ENCODE measurements around the gene HOXD11. TPM values are rescaled to one million over a fixed set of nuclear protein-coding genes. Genes with fewer than 3 reads are reported as not detected.

The HOXD11 gene
- total RNA-seq, 1 donor from 2014 or later: not detected

GRCh38 chr2:176111846-176112374 is 4.8 kb downstream of the HOXD11 start:
- no peak overlapping the region for H3K4me3 Mint-ChIP-seq (ENCODE audit: unreplicated experiment)
- peaks cover 19% of the 10 kb centered on the region for H3K4me1 Mint-ChIP-seq (ENCODE audit: unreplicated experiment)
- no peak for TF ChIP-seq CTCF (IDR thresholded peaks at IDR 0.05; ENCODE audit: unreplicated experiment)
- DNase-seq (ENCODE audit: low spot score): no peak
- H3K36me3 Mint-ChIP-seq (ENCODE audit: low read depth, unreplicated experiment): no peaks in the 10 kb centered on the region
- H3K27me3 Mint-ChIP-seq (ENCODE audit: unreplicated experiment): peaks cover 40% of the 10 kb centered on the region
- no peaks in the 10 kb centered on the region for H3K9me3 Mint-ChIP-seq (ENCODE audit: unreplicated experiment)
- no peak overlapping the region for H3K27ac Mint-ChIP-seq (ENCODE audit: unreplicated experiment)

GRCh38 chr2:176112375-176113302 is 5.6 kb downstream of the HOXD11 start:
- DNase-seq (ENCODE audit: low spot score): no peak
- Mint-ChIP-seq H3K4me3 (ENCODE audit: unreplicated experiment) (no peak overlapping the region), H3K27ac (ENCODE audit: unreplicated experiment) (no peak overlapping the region), H3K9me3 (ENCODE audit: unreplicated experiment) (no peaks in the 10 kb centered on the region), H3K27me3 (ENCODE audit: unreplicated experiment) (peaks cover 40% of the 10 kb centered on the region), H3K4me1 (ENCODE audit: unreplicated experiment) (peaks cover 17% of the 10 kb centered on the region), H3K36me3 (ENCODE audit: low read depth, unreplicated experiment) (no peaks in the 10 kb centered on the region)
- no peak for TF ChIP-seq CTCF (IDR thresholded peaks at IDR 0.05; ENCODE audit: unreplicated experiment)

- no peak for TF ChIP-seq CTCF (IDR thresholded peaks at IDR 0.05; ENCODE audit: unreplicated experiment)
- no peaks in the 10 kb centered on the region for H3K36me3 Mint-ChIP-seq (ENCODE audit: low read depth, unreplicated experiment)
- H3K27me3 Mint-ChIP-seq (ENCODE audit: unreplicated experiment): peaks cover 46% of the 10 kb centered on the region
- no peak for DNase-seq (ENCODE audit: low spot score)
- H3K4me1 Mint-ChIP-seq (ENCODE audit: unreplicated experiment): peaks cover 16% of the 10 kb centered on the region
- no peak overlapping the region for H3K27ac Mint-ChIP-seq (ENCODE audit: unreplicated experiment)
- no peaks in the 10 kb centered on the region for H3K9me3 Mint-ChIP-seq (ENCODE audit: unreplicated experiment)
- H3K4me3 Mint-ChIP-seq (ENCODE audit: unreplicated experiment): no peak overlapping the region
Measured at GRCh38 chr2:176114120-176114929, 7.2 kb downstream of the HOXD11 start.

GRCh38 chr2:176114930-176115625 is 8.0 kb downstream of the HOXD11 start:
- peaks cover 13% of the 10 kb centered on the region for H3K4me1 Mint-ChIP-seq (ENCODE audit: unreplicated experiment)
- H3K4me3 Mint-ChIP-seq (ENCODE audit: unreplicated experiment): no peak overlapping the region
- TF ChIP-seq CTCF (IDR thresholded peaks at IDR 0.05; ENCODE audit: unreplicated experiment): no peak
- H3K27ac Mint-ChIP-seq (ENCODE audit: unreplicated experiment): no peak overlapping the region
- no peak for DNase-seq (ENCODE audit: low spot score)
- H3K27me3 Mint-ChIP-seq (ENCODE audit: unreplicated experiment): peaks cover 44% of the 10 kb centered on the region
- no peaks in the 10 kb centered on the region for H3K9me3 Mint-ChIP-seq (ENCODE audit: unreplicated experiment)
- H3K36me3 Mint-ChIP-seq (ENCODE audit: low read depth, unreplicated experiment): no peaks in the 10 kb centered on the region
